ENCODE measurements around the gene PTCD1. TPM values are rescaled to one million over a fixed set of nuclear protein-coding genes. Genes with fewer than 3 reads are reported as not detected.
"Not testable (repeated sequence)": the region's sequence is repeated elsewhere in the genome, so short reads cannot be mapped to it uniquely, and the experiment has no call there.

Gene PTCD1
- polyA plus RNA-seq, 3 donors = 1.6 to 4.5 (median 2.3) TPM

DNA sequence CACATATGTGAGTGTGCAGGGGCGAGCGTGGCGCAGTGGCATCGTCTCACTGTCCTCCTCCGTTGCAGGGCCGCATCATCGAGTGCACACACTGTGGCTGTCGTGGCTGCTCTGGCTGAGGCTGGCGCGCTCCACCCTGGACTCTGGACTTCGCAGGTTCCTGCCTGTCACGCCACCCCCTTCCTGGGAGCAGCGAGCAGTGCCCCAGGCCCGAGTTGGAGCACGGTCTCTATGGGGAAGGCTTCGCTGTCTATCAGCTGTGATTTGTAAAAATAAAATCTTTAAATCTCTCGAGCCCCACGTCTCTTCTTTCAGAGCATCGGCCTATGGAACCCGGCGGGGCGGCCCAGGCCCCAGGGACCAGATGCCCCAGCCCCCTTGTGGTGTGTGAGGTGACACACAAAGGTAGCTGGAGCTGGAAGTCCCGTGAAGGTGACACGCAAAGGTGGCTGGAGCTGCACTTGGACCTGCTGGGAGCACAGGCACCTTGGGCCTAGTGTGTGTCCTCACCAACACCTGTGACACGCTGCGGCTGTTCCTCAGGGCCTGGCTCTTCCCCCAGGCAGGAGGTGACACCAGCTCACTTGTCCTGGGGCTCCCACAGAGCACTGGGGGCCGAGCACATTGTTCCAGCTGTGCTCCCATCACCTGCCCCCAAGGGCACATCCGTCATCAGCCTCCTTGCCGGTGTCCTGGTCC, 19.1 kb downstream of the PTCD1 start:
- WGBS, 3 donors = 85 to 90% (median 88%) methylated on average over 26 to 29 of the region's 29 CpGs
- no peak overlapping the region for H3K27ac ChIP-seq (ENCODE audit: low read depth, low read length)

GRCh38 chr7:99418260-99418659, 20.3 kb downstream of the PTCD1 start:
- H3K27ac ChIP-seq (ENCODE audit: low read depth, low read length) = no peak overlapping the region
- WGBS, 3 donors = 91 to 93% (median 92%) methylated on average over 9 of the region's 9 CpGs

- not testable (repeated sequence) for H3K27ac ChIP-seq (ENCODE audit: low read depth, low read length)
- WGBS, 3 donors = 53 to 68% (median 59%) methylated on average over 17 of the region's 17 CpGs
Measured at GRCh38 chr7:99415513-99416127, 23.0 kb downstream of the PTCD1 start.

- WGBS, 3 donors = 88 to 97% (median 95%) methylated on average over 2 of the region's 2 CpGs
- no peak overlapping the region for H3K27ac ChIP-seq (ENCODE audit: low read depth, low read length)
Measured at GRCh38 chr7:99410635-99411034, 28.0 kb downstream of the PTCD1 start.

- 23 to 36% (median 31%) methylated on average over 3 of the region's 3 CpGs for WGBS, 3 donors
- H3K27ac ChIP-seq (ENCODE audit: low read depth, low read length) = no peak overlapping the region
Measured at GRCh38 chr7:99409806-99410205, 28.8 kb downstream of the PTCD1 start.

GRCh38 chr7:99409192-99409572, 29.4 kb downstream of the PTCD1 start:
- WGBS, 3 donors = 0% methylated on average over 18 of the region's 18 CpGs

DNA sequence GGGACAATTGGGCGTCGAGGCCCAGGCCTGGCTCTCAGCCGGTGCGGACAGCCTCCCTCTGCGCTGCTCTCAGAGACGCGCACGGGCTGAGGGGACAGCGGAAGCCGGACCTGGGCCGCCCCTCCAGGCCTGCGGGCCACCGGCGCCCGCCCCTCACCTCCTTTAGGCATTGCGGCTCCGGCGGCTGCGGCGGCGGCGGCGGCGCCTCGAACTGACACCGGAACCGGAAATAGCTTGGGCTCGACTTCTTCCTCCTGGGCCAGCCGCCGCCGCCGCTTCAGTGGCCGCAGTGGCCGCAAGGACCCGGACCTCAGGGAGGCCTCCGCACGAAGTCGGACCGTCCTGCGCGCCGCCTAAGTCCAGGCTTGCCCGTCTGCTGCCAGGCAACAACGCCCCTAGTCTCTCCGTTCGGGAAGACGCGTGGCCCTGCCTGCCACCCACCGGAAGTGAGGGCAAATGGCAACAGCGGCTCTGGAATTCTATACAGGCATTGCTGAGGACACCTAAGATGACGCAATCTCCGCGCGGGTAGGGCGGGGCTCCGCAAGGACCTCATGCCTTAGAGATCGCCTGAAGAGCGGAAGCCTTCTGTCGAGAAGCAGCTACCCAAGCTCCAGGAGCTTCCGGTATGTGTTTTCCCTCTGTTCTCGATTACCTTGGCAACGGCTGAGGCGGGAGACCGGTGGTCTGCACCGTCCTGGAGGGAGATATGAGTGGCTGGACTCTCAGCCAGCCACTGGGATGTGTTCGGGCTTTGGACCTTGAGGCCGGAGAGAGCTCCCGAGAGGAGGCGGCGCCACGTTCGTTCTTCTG, 30.0 kb downstream of the PTCD1 start, which contains the start of the genes BUD31 and PDAP1:
Gene BUD31 (plus strand): TSS at position 591 of the 813 bp plus-strand sequence. CDS start 2,124 bp downstream, outside the sequence.
Gene PDAP1 (minus strand): TSS at position 219 of the 813 bp plus-strand sequence. CDS start 49 bp downstream, at position 170.
- WGBS, 3 donors = 0 to 1% (median 0%) methylated on average over 70 to 72 of the region's 72 CpGs
- peak within 1 kb of the TSS; percentile 97 for H3K27ac ChIP-seq (ENCODE audit: low read depth, low read length)

More at GRCh38 chr7:99409192-99409572, 29.4 kb downstream of the PTCD1 start:
- peak overlapping the region; percentile 97 for H3K27ac ChIP-seq (ENCODE audit: low read depth, low read length)

- peak overlapping the region; percentile 97 for H3K27ac ChIP-seq (ENCODE audit: low read depth, low read length)
- whole genome bisulfite sequencing, 3 donors = 0% methylated on average over 28 of the region's 28 CpGs
Measured at GRCh38 chr7:99407872-99408378, 30.7 kb downstream of the PTCD1 start.

DNA sequence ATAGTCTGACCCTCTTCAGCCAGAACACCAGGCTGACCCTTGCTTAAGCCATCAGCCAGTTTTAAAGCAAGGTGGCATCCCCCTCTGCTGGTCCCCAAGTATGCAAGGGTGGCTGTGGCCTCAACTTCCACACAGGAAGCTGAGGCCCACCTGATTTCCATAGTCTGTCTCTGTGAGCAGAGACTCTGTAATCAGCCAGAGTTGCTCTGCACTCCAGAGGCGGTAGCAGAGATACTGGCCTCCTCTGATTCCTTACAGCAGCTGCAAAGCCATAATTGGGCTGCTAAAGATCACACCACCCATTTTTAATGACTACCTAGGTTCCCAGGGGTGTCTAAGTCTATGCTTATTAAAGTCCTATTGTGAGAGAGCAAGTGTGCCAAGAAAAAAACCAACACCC, 32.0 kb downstream of the PTCD1 start:
- WGBS, 3 donors = 53 to 65% (median 61%) methylated on average over 1 of the region's 1 CpG
- H3K27ac ChIP-seq (ENCODE audit: low read depth, low read length) = no peak overlapping the region

DNA sequence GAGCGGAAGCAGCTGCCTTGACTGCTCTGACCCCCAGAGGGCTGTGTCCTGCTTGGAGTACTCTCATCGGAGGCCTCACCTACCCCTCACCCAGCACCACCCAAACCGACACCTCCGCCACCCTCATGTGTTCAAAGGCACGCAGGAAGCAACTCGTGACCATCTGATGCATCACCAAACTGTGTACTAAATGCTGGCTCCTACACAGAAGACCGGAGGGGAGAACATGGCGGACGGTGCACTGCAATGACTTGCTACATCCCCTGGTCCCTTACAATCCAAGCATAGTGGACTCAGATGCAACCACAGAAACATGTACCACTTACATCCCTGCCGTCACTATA, 33.6 kb downstream of the PTCD1 start:
- H3K27ac ChIP-seq (ENCODE audit: low read depth, low read length) = no peak overlapping the region
- 89 to 94% (median 94%) methylated on average over 10 of the region's 10 CpGs for WGBS, 3 donors

GRCh38 chr7:99404235-99404976, 34.2 kb downstream of the PTCD1 start:
- 73 to 83% (median 77%) methylated on average over 18 of the region's 18 CpGs for WGBS, 3 donors
- H3K27ac ChIP-seq (ENCODE audit: low read depth, low read length) = no peak overlapping the region

DNA sequence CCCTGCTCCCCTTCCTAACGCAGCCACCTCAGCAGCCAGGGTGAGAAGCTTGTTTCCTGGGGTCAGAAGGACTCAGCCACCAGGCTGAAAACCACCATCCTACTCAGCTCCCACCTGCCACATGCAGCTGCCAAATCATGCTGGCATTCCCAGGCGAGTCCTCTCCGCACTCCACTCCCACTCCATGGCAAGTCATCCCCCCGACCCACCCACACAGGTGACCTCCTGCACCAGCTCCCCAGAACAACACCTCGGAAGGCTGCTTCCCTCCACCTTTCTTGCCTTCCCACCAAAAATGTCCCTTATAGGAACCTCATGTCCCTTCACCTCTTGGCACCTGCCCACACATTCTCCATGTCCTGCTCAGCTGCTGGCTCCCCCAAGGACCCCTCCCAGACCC, 34.8 kb downstream of the PTCD1 start:
- WGBS, 3 donors = 46 to 93% (median 92%) methylated on average over 5 of the region's 5 CpGs
- H3K27ac ChIP-seq (ENCODE audit: low read depth, low read length) = no peak overlapping the region

GRCh38 chr7:99402854-99403253, 35.7 kb downstream of the PTCD1 start:
- no peak overlapping the region for H3K27ac ChIP-seq (ENCODE audit: low read depth, low read length)
- 95 to 100% (median 96%) methylated on average over 2 to 3 of the region's 3 CpGs for WGBS, 3 donors

DNA sequence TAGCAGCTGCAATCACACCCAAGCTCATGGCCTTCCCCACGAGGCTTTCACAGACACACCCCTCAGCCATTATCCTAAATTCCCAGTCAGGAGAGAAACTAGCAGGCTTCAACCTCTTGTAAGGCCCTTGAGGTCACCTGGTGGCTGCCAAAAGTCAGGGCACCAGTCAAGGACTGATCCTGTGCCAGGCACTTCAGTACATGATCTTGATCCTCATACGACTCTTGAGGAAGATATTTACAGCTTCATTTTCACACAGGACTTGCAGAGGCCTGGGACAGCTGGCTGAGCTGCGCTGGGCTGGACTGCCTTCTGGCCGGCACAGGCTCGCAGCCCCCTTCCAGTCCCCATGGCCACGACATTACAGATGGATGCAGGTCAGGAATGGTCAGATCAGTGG, 39.0 kb downstream of the PTCD1 start:
- no peak overlapping the region for H3K27ac ChIP-seq (ENCODE audit: low read depth, low read length)

GRCh38 chr7:99398891-99399445, 39.6 kb downstream of the PTCD1 start:
- 79 to 80% (median 79%) methylated on average over 5 of the region's 5 CpGs for WGBS, 3 donors
- no peak overlapping the region for H3K27ac ChIP-seq (ENCODE audit: low read depth, low read length)

More for the DNA sequence above, 39.0 kb downstream of the PTCD1 start:
- 76 to 83% (median 76%) methylated on average over 6 of the region's 6 CpGs for WGBS, 3 donors

DNA sequence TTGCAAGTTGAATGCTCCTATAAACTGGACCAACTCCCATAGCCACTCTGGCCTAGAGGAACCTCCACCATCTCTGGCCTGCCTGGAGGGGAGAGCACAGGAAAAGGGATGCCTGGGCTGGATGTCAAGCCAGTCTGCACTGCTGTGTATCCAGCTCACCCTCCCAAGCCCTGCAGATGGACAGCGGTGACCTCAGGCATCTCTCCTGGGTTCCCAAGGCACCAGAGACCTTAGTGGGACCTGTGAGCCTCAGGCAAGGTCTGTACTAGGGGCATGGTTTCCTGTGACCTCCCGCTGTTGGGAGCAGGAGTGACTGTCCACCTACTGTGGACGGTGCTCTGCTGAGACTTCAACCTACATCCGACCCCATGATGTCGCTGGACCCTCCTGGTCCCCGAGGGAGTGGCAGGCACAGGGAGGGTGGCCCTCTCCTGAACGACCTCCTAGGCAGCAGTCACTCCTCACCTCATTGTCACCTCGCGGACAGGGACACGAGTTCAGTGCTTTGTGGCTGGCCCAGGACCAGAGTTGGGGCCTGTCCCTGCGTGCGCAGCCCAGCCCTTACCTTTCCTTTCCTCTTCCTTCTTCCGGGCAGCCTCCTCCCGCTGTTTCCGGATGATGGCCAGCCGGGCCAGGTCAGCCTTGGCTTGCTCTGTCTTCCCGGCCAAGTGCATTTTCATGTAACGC, 41.2 kb downstream of the PTCD1 start:
- 78 to 85% (median 85%) methylated on average over 18 of the region's 18 CpGs for WGBS, 3 donors
- no peak overlapping the region for H3K27ac ChIP-seq (ENCODE audit: low read depth, low read length)
